Hair follicular keratinocyte (primary cell): ENCODE results near the gene KMT2E. TPM values are rescaled to one million over a fixed set of nuclear protein-coding genes. Genes with fewer than 3 reads are reported as not detected.

ENCODE experiments used
- total RNA-seq: library from RNA; depleted of rRNA; stranded (reverse); fragments of >200 nt; gene quantifications from 2 replicates; pipeline ENCODE4 v1.2.3, GENCODE V29; 2015

KMT2E gene, protein sequence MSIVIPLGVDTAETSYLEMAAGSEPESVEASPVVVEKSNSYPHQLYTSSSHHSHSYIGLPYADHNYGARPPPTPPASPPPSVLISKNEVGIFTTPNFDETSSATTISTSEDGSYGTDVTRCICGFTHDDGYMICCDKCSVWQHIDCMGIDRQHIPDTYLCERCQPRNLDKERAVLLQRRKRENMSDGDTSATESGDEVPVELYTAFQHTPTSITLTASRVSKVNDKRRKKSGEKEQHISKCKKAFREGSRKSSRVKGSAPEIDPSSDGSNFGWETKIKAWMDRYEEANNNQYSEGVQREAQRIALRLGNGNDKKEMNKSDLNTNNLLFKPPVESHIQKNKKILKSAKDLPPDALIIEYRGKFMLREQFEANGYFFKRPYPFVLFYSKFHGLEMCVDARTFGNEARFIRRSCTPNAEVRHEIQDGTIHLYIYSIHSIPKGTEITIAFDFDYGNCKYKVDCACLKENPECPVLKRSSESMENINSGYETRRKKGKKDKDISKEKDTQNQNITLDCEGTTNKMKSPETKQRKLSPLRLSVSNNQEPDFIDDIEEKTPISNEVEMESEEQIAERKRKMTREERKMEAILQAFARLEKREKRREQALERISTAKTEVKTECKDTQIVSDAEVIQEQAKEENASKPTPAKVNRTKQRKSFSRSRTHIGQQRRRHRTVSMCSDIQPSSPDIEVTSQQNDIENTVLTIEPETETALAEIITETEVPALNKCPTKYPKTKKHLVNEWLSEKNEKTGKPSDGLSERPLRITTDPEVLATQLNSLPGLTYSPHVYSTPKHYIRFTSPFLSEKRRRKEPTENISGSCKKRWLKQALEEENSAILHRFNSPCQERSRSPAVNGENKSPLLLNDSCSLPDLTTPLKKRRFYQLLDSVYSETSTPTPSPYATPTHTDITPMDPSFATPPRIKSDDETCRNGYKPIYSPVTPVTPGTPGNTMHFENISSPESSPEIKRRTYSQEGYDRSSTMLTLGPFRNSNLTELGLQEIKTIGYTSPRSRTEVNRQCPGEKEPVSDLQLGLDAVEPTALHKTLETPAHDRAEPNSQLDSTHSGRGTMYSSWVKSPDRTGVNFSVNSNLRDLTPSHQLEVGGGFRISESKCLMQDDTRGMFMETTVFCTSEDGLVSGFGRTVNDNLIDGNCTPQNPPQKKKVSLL (N-terminal part only)
- 17.2 and 30.5 TPM in 2 replicates for total RNA-seq

DNA sequence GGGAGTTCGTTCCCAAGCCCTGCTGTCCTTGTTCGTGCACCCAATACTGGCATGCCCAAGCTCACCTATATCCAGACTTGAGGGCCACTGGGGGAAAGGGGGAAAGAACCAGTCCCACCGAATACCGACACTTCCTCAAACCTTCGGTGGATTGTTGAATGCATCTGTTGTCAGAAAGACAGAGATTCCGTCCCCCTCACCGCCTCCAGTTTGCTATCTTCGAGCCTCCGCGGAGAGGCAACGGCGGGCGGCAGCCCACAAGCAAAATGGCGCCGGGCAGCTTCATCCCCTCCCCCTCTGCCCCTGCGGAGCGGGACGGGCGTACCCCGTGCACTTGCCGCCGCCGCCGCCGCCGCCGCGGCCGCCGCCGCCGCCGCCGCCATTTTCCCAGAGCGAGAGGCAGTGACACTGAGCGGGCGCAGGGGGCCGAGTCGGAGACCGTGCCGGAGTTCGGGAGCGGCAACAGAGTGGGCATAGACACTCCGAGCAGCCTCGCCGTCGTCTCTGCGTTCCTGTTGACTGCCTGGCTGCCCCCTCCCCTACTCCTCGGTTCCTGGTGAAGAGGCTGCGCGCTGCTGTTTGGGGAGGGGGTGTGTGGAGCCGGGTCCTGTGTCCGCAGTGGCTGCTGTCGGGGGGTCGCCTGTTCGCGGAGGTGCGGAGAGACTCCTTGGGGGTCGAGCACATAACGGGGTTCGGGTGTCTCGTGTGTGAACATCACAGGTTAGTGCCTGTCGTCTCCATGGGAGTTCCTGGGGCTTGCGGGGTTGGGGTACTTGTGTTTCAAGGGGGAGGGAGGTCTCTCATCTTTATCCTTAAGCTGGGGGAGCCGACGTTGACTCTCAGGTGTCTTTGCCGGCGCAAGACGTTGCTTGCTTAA lies at the start of gene KMT2E:
KMT2E (plus strand) TSS at position 390 of the 877 bp plus-strand sequence. CDS start 26,748 bp downstream, outside the sequence.

